Measurements from ENCODE around the gene GRAPL.
"Not testable (repeated sequence)": the region's sequence is repeated elsewhere in the genome, so short reads cannot be mapped to it uniquely, and the experiment has no call there.

Gene GRAPL

DNA sequence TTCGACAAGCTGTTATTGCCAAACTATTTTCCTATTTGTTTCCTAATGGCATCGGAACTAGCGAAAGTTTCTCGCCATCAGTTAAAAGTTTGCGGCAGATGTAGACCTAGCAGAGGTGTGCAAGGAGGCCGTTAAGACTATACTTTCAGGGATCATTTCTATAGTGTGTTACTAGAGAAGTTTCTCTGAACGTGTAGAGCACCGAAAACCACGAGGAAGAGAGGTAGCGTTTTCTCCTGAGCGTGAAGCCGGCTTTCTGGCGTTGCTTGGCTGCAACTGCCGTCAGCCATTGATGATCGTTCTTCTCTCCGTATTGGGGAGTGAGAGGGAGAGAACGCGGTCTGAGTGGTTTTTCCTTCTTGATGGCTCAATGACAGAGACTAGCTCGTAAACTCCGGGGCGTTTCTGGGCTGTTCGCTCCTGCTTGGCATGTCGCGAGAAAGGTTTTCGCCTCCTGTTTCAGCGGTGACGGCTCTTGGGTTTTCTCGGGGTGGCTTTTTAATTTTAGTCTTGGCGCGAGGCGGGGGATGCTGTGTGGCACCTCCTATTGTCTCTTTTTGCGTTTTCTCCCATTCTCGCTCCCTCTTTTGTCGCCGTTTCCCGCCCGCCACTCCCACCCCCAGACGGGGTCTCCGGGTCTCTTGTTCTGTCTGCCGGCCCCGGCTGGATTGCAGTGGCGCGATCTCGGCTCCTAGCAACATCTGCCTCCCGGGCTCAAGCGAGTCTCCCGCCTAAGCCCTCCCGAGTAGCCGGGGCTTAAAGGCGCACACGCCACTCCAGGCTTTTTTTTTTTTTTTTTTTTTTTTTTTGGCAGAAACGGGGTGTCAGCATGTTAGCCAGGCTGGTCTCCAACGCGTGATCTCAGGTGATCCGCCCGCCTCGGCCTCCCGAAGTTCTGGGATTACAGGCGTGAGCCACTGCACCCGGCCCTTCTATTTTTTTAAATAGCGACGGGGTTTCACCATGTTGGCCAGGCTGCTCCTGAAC, 60.8 kb downstream of the GRAPL start:
- in situ Hi-C loops (cut with HindIII; ENCODE audit: low sequenced_read_pairs), result not testable (repeated sequence)

GRCh38 chr17:19188870-19189708, 61.7 kb downstream of the GRAPL start:
- in situ Hi-C loops (cut with HindIII; ENCODE audit: low sequenced_read_pairs), result not testable (repeated sequence)

DNA sequence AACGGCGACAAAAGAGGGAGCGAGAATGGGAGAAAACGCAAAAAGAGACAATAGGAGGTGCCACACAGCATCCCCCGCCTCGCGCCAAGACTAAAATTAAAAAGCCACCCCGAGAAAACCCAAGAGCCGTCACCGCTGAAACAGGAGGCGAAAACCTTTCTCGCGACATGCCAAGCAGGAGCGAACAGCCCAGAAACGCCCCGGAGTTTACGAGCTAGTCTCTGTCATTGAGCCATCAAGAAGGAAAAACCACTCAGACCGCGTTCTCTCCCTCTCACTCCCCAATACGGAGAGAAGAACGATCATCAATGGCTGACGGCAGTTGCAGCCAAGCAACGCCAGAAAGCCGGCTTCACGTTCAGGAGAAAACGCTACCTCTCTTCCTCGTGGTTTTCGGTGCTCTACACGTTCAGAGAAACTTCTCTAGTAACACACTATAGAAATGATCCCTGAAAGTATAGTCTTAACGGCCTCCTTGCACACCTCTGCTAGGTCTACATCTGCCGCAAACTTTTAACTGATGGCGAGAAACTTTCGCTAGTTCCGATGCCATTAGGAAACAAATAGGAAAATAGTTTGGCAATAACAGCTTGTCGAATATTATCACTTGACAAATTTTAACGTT, 62.5 kb downstream of the GRAPL start:
- in situ Hi-C loops (cut with HindIII; ENCODE audit: low sequenced_read_pairs), result not testable (repeated sequence)

GRCh38 chr17:19196382-19197204, 69.2 kb downstream of the GRAPL start:
- in situ Hi-C loops (cut with HindIII; ENCODE audit: low sequenced_read_pairs), result not testable (repeated sequence)

DNA sequence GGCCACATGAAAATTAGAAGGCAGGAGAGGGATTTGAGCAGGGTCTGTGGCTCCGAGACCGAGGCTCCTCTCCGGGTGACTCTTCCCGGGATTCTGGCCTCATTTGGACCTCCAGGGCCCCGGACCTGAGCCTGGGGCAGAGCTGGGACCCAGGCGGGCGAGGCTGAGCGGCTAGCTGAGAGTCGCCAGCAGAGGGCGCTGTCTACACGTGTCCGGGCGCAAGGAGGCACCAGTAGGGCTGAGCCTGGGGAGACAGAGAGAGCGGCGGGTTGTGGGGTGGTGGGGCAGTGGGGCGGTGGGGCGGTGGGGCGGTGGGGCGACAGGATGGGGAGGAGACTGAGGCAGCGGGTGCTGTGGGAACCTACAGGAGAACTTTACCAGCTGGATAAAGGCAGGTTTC, 75.1 kb downstream of the GRAPL start:
- in situ Hi-C loops (cut with HindIII; ENCODE audit: low sequenced_read_pairs), result not testable (repeated sequence)

DNA sequence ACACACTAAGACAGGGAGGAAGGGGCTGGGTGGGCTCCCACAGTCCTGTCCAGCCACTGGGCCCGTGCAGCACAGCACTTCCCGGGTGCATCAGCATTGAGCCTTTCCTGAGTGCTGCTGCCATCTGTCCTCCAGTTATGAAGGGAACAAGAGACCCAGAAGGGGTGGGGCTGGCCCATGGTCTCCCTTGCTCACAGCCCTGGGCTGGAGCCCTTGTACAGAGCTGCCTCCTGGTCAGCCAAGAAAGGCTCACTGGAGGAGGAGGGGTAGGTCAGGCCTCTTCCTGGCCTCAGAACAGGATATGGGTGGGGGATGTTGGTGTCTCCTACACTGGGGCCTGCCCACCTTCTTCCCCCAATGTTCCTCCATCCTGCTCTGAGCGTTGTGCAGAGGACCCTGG, 76.0 kb downstream of the GRAPL start:
- in situ Hi-C loops (cut with HindIII; ENCODE audit: low sequenced_read_pairs), result not testable (repeated sequence)

Measured in DLD1 (cell line).